K562 (cell line): Measurements from ENCODE around the gene TSPAN16. TPM values are rescaled to one million over a fixed set of nuclear protein-coding genes. Genes with fewer than 3 reads are reported as not detected.

Experiments used
- ATAC-seq: fragments of 200-7000 bp; cut with Tn5 transposase; 3 replicates; pipeline ENCODE4 v1.9.1; 2020; ENCODE audit warnings: moderate library complexity
- BruUV-seq: library from RNA; stranded (reverse); fragments of 400-500 nt; replicated peaks from 2 replicates; lab custom pipeline; 2021; lab: Mats Ljungman, UMichigan
- CTCF ChIA-PET: fragments of 300-600 bp; formaldehyde crosslinking; extraction: SDS; loops from one replicate; lab custom pipeline; 2021; ENCODE audit warnings: low intra/inter-chr PET ratio; lab: Yijun Ruan, JAX
- POLR2A ChIA-PET: fragments of 300-600, 350-650 bp; sonication (Branson Sonifier 250); formaldehyde crosslinking; extraction: SDS; loops from one replicate; lab custom pipeline; 2021; ENCODE audit warnings: antibody characterized with exemption, inconsistent platforms; lab: Yijun Ruan, JAX
- DNase-seq, 4 experiments: peaks; one replicate each; pipeline versions ENCODE4 v3.0.0 to v3.0.0-alpha.2; 2011 to 2018; ENCODE audit warnings: low spot score in 3 of 4, mixed read lengths in 3 of 4; ENCODE audit errors: extremely low read depth in 1 of 4
- FAIRE-seq: peaks from 2 replicates; lab custom pipeline; 2011; peaks lifted over from hg19 to GRCh38; lab: Jason Lieb, UNC
- H2AFZ ChIP-seq: 2 replicates; pipeline ENCODE4 v1.6.0; 2011; ENCODE audit warnings: low read depth, low read length, control low read depth, inconsistent platforms
- H3K27ac ChIP-seq: fragments of 200-600 bp; 3 replicates; pipeline ENCODE4 v1.8.0; 2011; ENCODE audit warnings: low read depth, mild to moderate bottlenecking, control low read depth, inconsistent platforms, low read length, moderate library complexity, mixed read lengths; ENCODE audit errors: extremely low read depth
- H3K27me3 ChIP-seq, 2 experiments: fragments of 300-600 bp in 1 of 2; 2 replicates in 1 of 2; 3 replicates in 1 of 2; pipeline versions ENCODE4 v1.6.0 to v1.8.0; 2011; ENCODE audit warnings: inconsistent platforms in 2 of 2, low read length in 2 of 2, mild to moderate bottlenecking in 1 of 2, mixed read lengths in 1 of 2, moderate library complexity in 1 of 2; ENCODE audit not compliant: control insufficient read depth in 2 of 2, insufficient read depth in 2 of 2
- H3K36me3 ChIP-seq: fragments of 300-600 bp; 3 replicates; pipeline ENCODE4 v1.8.0; 2011; ENCODE audit warnings: mild to moderate bottlenecking, low read length, inconsistent platforms; ENCODE audit not compliant: control insufficient read depth, insufficient read depth
- H3K4me1 ChIP-seq, 2 experiments: fragments of 200-600 bp in 1 of 2; replicated peaks in 1 of 2; 2 replicates in 1 of 2; 3 replicates in 1 of 2; pipeline versions ENCODE4 v1.5.1 to v1.8.0; 2011; ENCODE audit warnings: inconsistent platforms in 2 of 2, low read length in 2 of 2, mild to moderate bottlenecking in 1 of 2, mixed read lengths in 1 of 2, moderate library complexity in 1 of 2; ENCODE audit not compliant: control insufficient read depth in 2 of 2, insufficient read depth in 2 of 2
- H3K4me2 ChIP-seq: 2 replicates; pipeline ENCODE4 v1.6.1; 2011; ENCODE audit warnings: low read length, control low read depth, inconsistent platforms, mixed read lengths; ENCODE audit not compliant: insufficient read depth
- H3K4me3 ChIP-seq: fragments of 200-600 bp; sonication (generic), shearing (Covaris generic); 2 replicates; pipeline ENCODE4 v1.5.1; 2016; ENCODE audit warnings: control low read depth, inconsistent platforms
- H3K79me2 ChIP-seq: fragments of 200-600 bp; 3 replicates; pipeline ENCODE4 v1.8.0; 2011; ENCODE audit warnings: low read length, inconsistent platforms; ENCODE audit not compliant: control insufficient read depth, insufficient read depth
- H3K9ac ChIP-seq, 2 experiments: 2 replicates each; pipeline versions ENCODE4 v1.6.0 to v1.6.1; 2011; ENCODE audit warnings: low read depth in 2 of 2, low read length in 2 of 2, control low read depth in 1 of 2, inconsistent platforms in 1 of 2, mild to moderate bottlenecking in 1 of 2, mixed read lengths in 1 of 2; ENCODE audit not compliant: insufficient read depth in 1 of 2
- H3K9me1 ChIP-seq: one replicate; pipeline ENCODE4 v1.6.0; 2011; ENCODE audit warnings: inconsistent platforms, mild to moderate bottlenecking, low read length, moderate library complexity; ENCODE audit not compliant: control insufficient read depth, insufficient read depth
- H3K9me3 ChIP-seq: replicated peaks from 2 replicates; pipeline ENCODE4 v1.5.1; 2011; ENCODE audit warnings: low read depth, low read length, inconsistent platforms; ENCODE audit not compliant: control insufficient read depth, insufficient read depth
- H4K20me1 ChIP-seq: replicated peaks from 2 replicates; pipeline ENCODE4 v1.6.1; 2011; ENCODE audit warnings: low read length, inconsistent platforms, mixed read lengths; ENCODE audit not compliant: control insufficient read depth, insufficient read depth
- BCOR ChIP-seq: fragments of 450-650 bp; IDR thresholded peaks from 2 replicates; pipeline ENCODE4 v1.6.1; 2016
- ETV5 ChIP-seq: sonication (generic); formaldehyde crosslinking; IDR thresholded peaks from 2 replicates; pipeline ENCODE4 v1.4.0; 2020; ENCODE audit warnings: low read depth, mild to moderate bottlenecking, missing genetic modification reagents
- GATA2 ChIP-seq: sonication (generic); formaldehyde crosslinking; IDR thresholded peaks from 2 replicates; pipeline ENCODE4 v1.4.0; 2020; ENCODE audit warnings: mild to moderate bottlenecking, missing genetic modification reagents
- HNRNPLL ChIP-seq: fragments of 200-400 bp; formaldehyde crosslinking; IDR thresholded peaks from 2 replicates; pipeline ENCODE4 v1.6.1; 2017; ENCODE audit warnings: low read length, low read depth, mild to moderate bottlenecking; ENCODE audit not compliant: poor library complexity, severe bottlenecking
- KDM1A ChIP-seq, 2 experiments: fragments of 450-650 bp; IDR thresholded peaks; 2 replicates each; pipeline ENCODE4 v1.6.1; 2016; ENCODE audit warnings: mild to moderate bottlenecking in 2 of 2
- MED1 ChIP-seq: sonication (generic); formaldehyde crosslinking; IDR thresholded peaks from 2 replicates; pipeline ENCODE4 v1.8.1; 2023; ENCODE audit warnings: missing genetic modification reagents, borderline replicate concordance
- MTF1 ChIP-seq: fragments of 250-450 bp; sonication (Bioruptor Pico); IDR thresholded peaks from 2 replicates; pipeline ENCODE4 v1.9.0; 2021; ENCODE audit warnings: moderate library complexity, mild to moderate bottlenecking, inconsistent platforms, borderline replicate concordance
- RBM25 ChIP-seq: fragments of 200-400 bp; formaldehyde crosslinking; IDR thresholded peaks from 2 replicates; pipeline ENCODE4 v1.6.1; 2018; ENCODE audit warnings: low read length, low read depth, moderate library complexity; ENCODE audit not compliant: severe bottlenecking
- RNF2 ChIP-seq: sonication (generic); IDR thresholded peaks from 2 replicates; pipeline ENCODE4 v1.6.1; 2016
- SIRT6 ChIP-seq: IDR thresholded peaks from one replicate; pipeline ENCODE4 v1.6.1; 2012; ENCODE audit warnings: low read depth, mild to moderate bottlenecking, control low read depth, inconsistent platforms, low read length, moderate library complexity
- SMARCA5 ChIP-seq: fragments of 450-650 bp; IDR thresholded peaks from 2 replicates; pipeline ENCODE4 v1.6.1; 2016
- SRSF7 ChIP-seq: fragments of 200-400 bp; formaldehyde crosslinking; optimal IDR thresholded peaks from 2 replicates; pipeline ENCODE3; 2017; ENCODE audit warnings: mild to moderate bottlenecking, low read depth, low read length
- ZFP36 ChIP-seq: fragments of 150-350 bp; IDR thresholded peaks from 2 replicates; pipeline ENCODE4 v1.6.1; 2018; ENCODE audit warnings: low read length, low read depth; ENCODE audit not compliant: partially characterized antibody
- ZNF696 ChIP-seq: fragments of 250-450 bp; sonication (Bioruptor Pico); conservative IDR thresholded peaks from 2 replicates; pipeline ENCODE4 v1.4.0; 2020; ENCODE audit warnings: mild to moderate bottlenecking, moderate library complexity
- WGBS: fragments of 100-300 bp; shearing (Covaris generic); methylation state at CpG from one replicate; pipeline ENCODE4 v1.1.6; 2016; ENCODE audit warnings: low coverage, mixed read lengths; ENCODE audit not compliant: insufficient coverage; ENCODE audit errors: missing lambda C conversion rate; 5-methylcytosine and 5-hydroxymethylcytosine counted together
- in situ Hi-C: fragments of 300-500 bp; cut with MboI; formaldehyde crosslinking; loops from 4 replicates; pipeline ENCODE4 v1.15.0; 2018; ENCODE audit warnings: inconsistent platforms, mixed read lengths
- intact Hi-C: fragments of 100-400 bp; cut with micrococcal nuclease; formaldehyde crosslinking; loops from 2 replicates; pipeline ENCODE4 v1.14.2; 2022
- polyA plus RNA-seq, 8 experiments: library from polyadenylated mRNA; depleted of rRNA in 4 of 8; stranded (reverse) in 5 of 8; unstranded in 3 of 8; fragments of >200 nt; fragmentation: Nextera tagmentation in 2 of 8; fragmentation: Illumina TruSeq in 1 of 8; extraction: Ambion mirVana in 2 of 8; extraction: Trizol in 1 of 8; gene quantifications; 2 replicates each; pipeline versions ENCODE4 v1.2.1 to v1.2.3, GENCODE V29; 2011 to 2014; ENCODE audit warnings: inconsistent platforms in 1 of 8, missing spikeins in 1 of 8
- total RNA-seq, 7 experiments: library from RNA; depleted of rRNA in 6 of 7; stranded (reverse); fragments of >200 nt in 6 of 7; fragmentation: Illumina TruSeq in 2 of 7; extraction: Trizol in 2 of 7; gene quantifications; 2 replicates each; pipeline versions ENCODE4 v1.2.1 to v1.2.3, GENCODE V29; 2011 to 2021; ENCODE audit warnings: low replicate concordance in 1 of 7
- TF ChIP-seq, protein P1 (sequence below): fragments of 250-450 bp; sonication (Bioruptor Pico); IDR thresholded peaks from 2 replicates; pipeline ENCODE4 v1.4.0; 2020; ENCODE audit warnings: mild to moderate bottlenecking
- TF ChIP-seq, protein P2 (sequence below), 2 experiments: fragments of 450-650 bp in 1 of 2; sonication (generic) in 1 of 2; formaldehyde crosslinking in 1 of 2; IDR thresholded peaks in 1 of 2; conservative IDR thresholded peaks in 1 of 2; 2 replicates each; pipeline versions ENCODE4 v1.6.1 to v1.8.1; 2016 to 2023; ENCODE audit warnings: mild to moderate bottlenecking in 2 of 2, moderate library complexity in 2 of 2, inconsistent platforms in 1 of 2, missing genetic modification reagents in 1 of 2
- TF ChIP-seq, protein P3 (sequence below): IDR thresholded peaks from 3 replicates; pipeline ENCODE4 v1.6.1; 2011; ENCODE audit warnings: borderline replicate concordance, mild to moderate bottlenecking; ENCODE audit not compliant: insufficient read length, insufficient read depth

The TSPAN16 gene
- total and polyA plus RNA-seq, 9 of the 15 experiments (the other 6 are each of a cell fraction or from before 2014, with no cell fraction given) = not detected

DNA sequence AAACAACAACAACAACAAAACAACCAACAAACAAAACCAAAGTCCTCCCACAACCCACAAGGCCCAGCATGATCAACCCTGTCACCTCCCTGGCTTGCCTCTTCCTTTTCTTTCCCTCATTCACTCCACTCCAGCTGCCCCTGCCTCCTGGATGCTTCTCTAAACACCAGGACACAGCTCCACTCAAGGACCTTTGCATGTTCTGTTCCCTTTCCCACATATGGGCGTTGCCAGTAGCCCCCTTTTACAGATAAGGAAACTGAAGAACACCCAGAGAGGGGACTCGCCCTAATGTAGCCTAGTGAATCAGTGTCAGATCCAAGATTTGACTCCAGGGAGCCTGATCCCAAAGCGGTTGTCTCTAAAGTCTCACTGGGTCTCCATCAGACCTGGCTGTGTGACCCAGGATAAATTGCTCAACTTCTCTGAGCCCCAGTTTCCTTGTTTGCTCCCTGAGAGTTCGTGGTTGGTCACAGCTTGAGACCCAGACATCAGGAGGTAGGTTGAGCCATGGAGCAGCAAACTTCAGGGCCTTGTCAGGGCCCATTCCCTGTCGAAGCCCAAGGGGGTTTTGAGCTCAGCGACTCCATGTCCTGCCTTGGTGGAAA, 30.7 kb upstream of the TSPAN16 start:
- BruUV-seq = no TSS peak
- intact Hi-C loops (no loop called here), in situ Hi-C loops (no loop called here)
- H3K9ac ChIP-seq = peak overlapping the region in 1 of 2 experiments; percentile 82; a peak in 2 of 4 replicates
- TF ChIP-seq, protein P1, sequence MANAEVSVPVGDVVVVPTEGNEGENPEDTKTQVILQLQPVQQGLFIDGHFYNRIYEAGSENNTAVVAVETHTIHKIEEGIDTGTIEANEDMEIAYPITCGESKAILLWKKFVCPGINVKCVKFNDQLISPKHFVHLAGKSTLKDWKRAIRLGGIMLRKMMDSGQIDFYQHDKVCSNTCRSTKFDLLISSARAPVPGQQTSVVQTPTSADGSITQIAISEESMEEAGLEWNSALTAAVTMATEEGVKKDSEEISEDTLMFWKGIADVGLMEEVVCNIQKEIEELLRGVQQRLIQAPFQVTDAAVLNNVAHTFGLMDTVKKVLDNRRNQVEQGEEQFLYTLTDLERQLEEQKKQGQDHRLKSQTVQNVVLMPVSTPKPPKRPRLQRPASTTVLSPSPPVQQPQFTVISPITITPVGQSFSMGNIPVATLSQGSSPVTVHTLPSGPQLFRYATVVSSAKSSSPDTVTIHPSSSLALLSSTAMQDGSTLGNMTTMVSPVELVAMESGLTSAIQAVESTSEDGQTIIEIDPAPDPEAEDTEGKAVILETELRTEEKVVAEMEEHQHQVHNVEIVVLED (CRISPR knock-in tag) = no peak
- TF ChIP-seq KDM1A (IDR thresholded peaks at IDR 0.05) (peak; percentile 20 to 70; a peak in 2 of 4 replicates), ZNF696 (CRISPR knock-in tag) (no peak), HNRNPLL (peak; percentile 17), SIRT6 (no peak), RBM25 (peak; percentile 67), ZFP36 (peak; percentile 76), MED1 (no peak), SMARCA5 (peak; percentile 54; the same call in 1 of the 2 replicates), BCOR (peak; percentile 66), GATA2 (CRISPR knock-in tag) (no peak), MTF1 (CRISPR knock-in tag) (no peak), ETV5 (CRISPR knock-in tag) (no peak), SRSF7 (no peak), RNF2 (no peak)
- TF ChIP-seq, protein P2, sequence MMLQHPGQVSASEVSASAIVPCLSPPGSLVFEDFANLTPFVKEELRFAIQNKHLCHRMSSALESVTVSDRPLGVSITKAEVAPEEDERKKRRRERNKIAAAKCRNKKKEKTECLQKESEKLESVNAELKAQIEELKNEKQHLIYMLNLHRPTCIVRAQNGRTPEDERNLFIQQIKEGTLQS (IDR thresholded peaks at IDR 0.05) = no peak
- TF ChIP-seq, protein P2 (CRISPR knock-in tag; conservative IDR thresholded peaks at IDR 0.05) = no peak
- TF ChIP-seq, protein P3, sequence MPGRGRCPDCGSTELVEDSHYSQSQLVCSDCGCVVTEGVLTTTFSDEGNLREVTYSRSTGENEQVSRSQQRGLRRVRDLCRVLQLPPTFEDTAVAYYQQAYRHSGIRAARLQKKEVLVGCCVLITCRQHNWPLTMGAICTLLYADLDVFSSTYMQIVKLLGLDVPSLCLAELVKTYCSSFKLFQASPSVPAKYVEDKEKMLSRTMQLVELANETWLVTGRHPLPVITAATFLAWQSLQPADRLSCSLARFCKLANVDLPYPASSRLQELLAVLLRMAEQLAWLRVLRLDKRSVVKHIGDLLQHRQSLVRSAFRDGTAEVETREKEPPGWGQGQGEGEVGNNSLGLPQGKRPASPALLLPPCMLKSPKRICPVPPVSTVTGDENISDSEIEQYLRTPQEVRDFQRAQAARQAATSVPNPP = no peak
- ChIA-PET CTCF (no interaction called here), POLR2A (interaction anchor here (1.4 kb wide), 1 partner anchor 34 kb away, joined by 3 read pairs; no protein-coding TSS in a partner anchor)
- no peak overlapping the region for H3K4me3 ChIP-seq
- ATAC-seq = no peak
- H4K20me1 ChIP-seq = 0 out of 2 replicates have a peak, but pooled peaks cover 3% of the 10 kb centered on the region
- H3K27me3 ChIP-seq = no peaks in the 10 kb centered on the region; a peak in 1 of 5 replicates
- no peaks in the 10 kb centered on the region for H3K36me3 ChIP-seq
- peaks cover 10 to 26% of the 10 kb centered on the region in 2 experiments; a peak in 3 of 5 replicates for H3K4me1 ChIP-seq
- H3K79me2 ChIP-seq = no peaks in the 10 kb centered on the region
- H3K9me1 ChIP-seq = no peaks in the 10 kb centered on the region
- H3K9me3 ChIP-seq = no peaks in the 10 kb centered on the region
- no peak overlapping the region for H3K27ac ChIP-seq
- no peak overlapping the region for H3K4me2 ChIP-seq
- H2AFZ ChIP-seq = no peak overlapping the region
- DNase-seq = peak in 3 of 4 experiments; percentile 2 to 8 (median 5)
- FAIRE-seq = no peak
- 27% methylated on average over 6 of the region's 6 CpGs for WGBS
